ENCODE measurements around the gene FOXL2NB.

Gene FOXL2NB

DNA sequence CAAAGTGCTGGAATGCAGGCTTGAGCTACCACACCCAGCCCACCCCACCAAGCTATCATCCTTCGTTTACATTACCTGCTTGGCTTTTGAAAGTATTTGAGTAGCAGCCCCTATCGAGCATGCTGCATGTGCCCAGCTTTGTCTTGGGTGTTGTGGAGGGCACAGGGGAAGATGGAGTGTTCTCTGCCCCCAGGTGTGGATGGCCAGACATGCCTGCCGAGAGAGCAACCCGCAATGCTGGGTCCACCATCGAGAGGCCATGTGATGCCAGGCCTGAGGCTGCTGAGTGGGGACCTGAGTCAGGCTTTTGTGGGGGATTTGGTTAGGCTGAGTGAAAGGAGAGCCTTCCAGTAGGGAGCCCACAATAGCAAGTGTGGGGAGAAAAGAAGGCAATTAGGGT is 25.9 kb downstream of the FOXL2NB start:
- TF ChIP-seq, protein P1, sequence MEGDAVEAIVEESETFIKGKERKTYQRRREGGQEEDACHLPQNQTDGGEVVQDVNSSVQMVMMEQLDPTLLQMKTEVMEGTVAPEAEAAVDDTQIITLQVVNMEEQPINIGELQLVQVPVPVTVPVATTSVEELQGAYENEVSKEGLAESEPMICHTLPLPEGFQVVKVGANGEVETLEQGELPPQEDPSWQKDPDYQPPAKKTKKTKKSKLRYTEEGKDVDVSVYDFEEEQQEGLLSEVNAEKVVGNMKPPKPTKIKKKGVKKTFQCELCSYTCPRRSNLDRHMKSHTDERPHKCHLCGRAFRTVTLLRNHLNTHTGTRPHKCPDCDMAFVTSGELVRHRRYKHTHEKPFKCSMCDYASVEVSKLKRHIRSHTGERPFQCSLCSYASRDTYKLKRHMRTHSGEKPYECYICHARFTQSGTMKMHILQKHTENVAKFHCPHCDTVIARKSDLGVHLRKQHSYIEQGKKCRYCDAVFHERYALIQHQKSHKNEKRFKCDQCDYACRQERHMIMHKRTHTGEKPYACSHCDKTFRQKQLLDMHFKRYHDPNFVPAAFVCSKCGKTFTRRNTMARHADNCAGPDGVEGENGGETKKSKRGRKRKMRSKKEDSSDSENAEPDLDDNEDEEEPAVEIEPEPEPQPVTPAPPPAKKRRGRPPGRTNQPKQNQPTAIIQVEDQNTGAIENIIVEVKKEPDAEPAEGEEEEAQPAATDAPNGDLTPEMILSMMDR (IDR thresholded peaks at IDR 0.05) = no peak

DNA sequence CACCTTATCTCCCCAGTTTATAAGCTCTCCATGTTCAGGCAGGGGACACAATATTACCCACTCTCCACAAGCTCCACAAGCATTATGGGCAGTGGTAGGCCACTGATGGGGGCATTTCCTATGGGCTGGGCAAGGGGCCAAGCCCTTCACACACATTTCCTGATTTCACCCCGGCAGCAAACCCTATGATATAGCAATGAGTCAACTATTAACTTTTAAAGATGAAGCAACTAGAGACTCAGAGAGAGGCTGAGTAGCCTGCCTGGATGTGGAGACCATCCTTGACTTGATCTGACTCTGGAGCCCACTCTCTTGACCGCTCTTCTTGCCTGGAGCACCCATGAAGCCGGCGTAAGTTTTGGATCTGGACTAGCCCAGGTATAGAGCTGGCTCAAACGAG is 27.4 kb downstream of the FOXL2NB start:
- TF ChIP-seq, protein P1 (IDR thresholded peaks at IDR 0.05) = no peak

DNA sequence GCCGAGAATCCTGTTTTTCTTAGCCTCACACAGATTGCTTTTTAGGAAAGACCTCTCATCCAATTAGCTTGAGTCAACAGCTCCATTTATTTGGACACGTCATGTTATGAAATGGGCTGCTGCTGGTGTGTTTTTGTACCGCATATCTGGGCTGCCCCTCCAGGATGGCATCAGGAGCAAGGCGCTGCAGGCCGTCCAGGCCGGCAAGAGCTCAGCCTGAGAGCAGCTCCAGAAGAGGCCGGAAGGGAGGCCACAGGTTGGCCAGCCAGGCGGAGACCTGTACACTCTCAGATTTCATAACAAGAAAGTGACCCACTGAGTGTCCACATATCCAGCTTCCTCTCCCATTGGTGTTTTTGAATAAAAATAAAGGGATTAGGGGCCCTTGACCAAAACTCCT is 28.3 kb downstream of the FOXL2NB start:
- TF ChIP-seq, protein P1 (IDR thresholded peaks at IDR 0.05) = no peak

DNA sequence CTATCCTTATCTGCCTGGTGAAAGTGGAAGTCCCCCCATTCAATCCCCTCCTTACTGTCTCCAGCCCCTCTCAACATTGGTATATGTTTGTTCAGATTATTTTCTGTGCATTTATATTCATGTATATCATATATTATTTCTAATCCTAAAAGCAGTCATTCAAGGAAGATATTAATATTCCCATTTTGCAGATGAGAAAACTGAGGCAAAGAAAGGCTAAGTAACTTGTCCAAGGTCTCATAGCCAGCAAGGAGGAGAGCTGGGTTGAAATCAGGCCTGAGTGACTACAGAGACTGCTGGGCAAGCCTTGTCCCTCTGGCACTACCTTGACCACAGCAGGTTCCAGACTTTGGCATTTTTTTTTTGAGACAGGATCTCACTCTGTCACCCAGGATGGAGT is 29.0 kb downstream of the FOXL2NB start:
- TF ChIP-seq, protein P1 (IDR thresholded peaks at IDR 0.05) = no peak

DNA sequence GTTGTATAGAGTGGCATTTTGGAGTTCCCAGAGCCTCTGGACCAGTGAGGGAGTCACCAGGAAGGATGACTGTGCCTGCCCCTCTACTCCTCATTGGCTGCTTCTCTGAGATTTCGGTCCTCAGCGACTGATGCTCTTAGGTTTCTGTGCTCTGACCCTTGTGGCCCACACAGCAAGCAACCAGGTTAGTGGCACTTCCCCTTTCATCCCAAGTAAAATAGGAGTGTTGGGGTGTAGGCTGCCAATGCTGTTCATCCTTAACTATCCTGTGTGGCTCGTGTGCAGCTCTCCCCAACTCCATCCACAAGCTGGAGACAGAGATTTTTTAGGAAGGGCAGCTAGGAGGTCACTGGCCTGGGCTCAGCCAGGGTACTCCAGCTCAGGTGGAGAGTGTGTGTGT is 37.8 kb downstream of the FOXL2NB start:
- TF ChIP-seq, protein P1 (IDR thresholded peaks at IDR 0.05) = no peak

DNA sequence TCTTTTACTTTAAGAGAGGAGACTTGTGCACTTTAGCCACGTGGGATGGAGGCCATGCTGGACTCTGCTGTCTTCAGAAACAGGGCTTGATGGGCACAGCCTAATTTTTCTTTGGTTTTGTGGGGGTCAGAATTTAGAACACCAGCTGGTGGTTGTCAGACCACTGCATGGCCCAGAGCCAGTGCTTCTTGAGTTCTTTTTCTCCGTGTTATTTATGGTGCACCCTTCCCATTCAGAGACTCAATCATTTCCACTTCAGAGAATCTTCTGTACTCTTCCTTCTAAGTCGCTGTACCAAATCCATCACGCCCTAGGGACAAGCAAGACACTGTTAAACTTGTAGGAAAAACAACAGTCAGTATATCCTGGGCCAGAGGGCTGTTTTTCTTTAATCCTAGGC is 38.9 kb downstream of the FOXL2NB start:
- TF ChIP-seq, protein P1 (IDR thresholded peaks at IDR 0.05) = no peak

DNA sequence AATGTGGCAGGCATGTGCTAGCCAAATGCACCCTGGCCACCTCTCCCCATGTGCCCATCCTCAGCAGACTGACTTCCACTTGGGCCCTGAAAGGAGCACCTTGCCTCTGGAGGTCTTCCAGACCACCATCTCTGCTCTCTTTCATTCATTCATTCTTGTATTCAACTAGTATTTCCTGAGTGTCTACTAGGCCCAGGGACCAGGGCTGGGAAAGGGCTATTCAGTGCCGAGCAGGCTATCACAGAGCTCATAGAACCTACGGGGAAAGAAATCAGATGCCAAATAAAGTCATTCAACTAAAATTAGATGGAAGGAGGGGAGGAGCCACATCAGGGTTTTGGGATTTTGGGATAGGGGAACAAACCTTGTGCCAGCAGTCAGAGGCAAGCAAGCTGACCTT is 40.2 kb downstream of the FOXL2NB start:
- TF ChIP-seq, protein P1 (IDR thresholded peaks at IDR 0.05) = no peak

DNA sequence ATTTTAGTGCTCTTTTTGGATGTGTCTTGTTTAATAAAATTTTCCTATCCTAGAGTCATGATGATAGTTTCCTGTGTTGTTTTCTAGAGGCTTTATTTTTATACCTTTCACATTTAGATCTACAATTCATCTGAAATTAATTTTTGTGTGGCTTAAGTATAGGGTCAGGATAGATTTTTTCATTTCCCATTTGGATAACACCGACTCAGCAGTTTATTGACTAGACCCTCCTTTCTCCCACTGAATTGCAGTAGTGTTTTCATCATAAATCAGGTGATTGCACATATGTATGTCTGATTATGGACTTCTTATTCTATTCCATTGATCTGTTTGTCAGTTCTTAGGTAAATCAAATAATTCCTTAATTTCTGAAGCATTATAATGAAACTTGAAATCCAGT is 48.7 kb downstream of the FOXL2NB start:
- TF ChIP-seq, protein P1 (IDR thresholded peaks at IDR 0.05) = no peak

Data from LNCAP (cell line).